HS-5 (cell line): Measurements from ENCODE around the gene CLDN25.

ENCODE experiments used
- DNase-seq: peaks from one replicate; pipeline ENCODE4 v3.0.0-alpha.2; 2012; ENCODE audit warnings: low read depth

CLDN25 gene

DNA sequence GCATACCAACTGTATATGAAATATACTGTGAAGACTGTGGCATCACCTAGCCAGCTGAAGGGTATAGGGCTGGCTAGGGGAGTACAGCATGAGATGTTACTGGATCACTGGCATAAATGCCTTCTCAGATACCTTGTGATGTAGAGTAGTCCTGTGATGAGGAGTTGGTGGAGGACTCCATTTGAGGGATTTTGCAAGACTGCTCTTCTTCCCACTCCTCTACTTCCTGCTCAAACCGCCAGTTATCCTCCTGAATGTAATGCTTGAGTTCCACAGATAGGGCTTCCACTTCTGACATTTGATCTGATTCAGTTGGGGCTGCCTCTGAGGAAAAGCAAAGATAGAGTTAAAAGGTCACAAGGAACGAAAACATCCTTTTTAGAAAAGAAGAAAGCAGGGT, 29.3 kb downstream of the CLDN25 start:
- DNase-seq = no peak

- DNase-seq = no peak
These were observed 34.6 kb downstream of the CLDN25 start for GRCh38 chr11:113814181-113814580.

DNA sequence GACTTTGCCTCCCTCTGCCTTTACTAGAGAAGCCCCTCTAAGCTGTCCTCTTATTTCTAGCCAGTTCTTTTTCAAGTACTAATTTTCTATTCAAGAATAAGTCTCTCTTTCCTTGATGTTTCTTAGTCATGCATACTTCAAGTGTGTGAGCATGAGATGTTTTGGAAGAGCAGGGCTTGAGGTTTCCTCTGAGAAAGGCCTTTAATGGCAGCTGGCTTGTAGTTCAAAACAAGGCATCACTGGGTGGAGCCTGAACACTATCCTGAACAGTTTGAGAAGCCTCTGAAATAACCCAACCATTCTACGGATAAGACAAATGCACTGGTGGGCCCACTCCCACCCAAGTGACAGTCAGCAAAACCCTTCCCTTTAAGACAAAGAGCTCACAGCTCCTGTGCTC, 37.6 kb downstream of the CLDN25 start:
- DNase-seq = no peak

DNA sequence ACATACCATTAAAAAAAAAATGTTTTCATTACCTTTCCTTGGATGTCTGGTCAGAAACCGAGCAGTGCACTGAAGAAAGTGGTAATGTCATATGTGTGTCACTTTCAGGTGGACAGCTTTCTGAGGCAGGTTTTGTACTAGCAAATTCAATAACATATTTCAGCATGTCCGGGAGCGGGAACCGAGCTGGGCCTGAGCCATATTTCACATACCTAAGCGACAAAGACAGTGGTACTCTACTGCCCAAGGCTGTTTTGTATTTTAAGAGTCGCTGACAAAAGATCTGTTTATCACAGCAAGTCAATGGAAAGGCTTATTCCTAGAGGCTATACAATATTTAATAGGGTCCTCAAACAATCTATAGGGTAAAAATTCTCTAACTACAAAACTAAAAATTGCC, 38.0 kb downstream of the CLDN25 start:
- no peak for DNase-seq

DNA sequence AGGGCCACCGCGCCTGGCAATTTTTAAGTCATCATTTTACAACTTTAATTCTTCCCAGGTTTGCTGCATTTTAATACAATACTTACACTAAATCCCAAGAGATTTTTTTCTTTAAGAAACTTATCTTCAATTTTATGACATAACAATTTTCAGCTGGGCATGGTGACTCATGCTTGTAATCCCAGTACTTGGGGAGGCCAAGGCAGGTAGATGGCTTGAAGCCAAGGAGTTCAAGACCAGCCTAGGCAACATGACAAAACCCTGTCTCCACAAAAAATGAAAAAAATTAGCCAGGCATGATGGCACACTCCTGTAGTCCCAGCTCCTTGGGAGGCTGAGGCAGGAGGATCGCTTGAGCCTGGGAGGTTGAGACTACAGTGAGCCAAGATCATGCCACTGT, 38.8 kb downstream of the CLDN25 start:
- DNase-seq = no peak

- no peak for DNase-seq
These were observed 47.9 kb downstream of the CLDN25 start for GRCh38 chr11:113827477-113827876.

DNA sequence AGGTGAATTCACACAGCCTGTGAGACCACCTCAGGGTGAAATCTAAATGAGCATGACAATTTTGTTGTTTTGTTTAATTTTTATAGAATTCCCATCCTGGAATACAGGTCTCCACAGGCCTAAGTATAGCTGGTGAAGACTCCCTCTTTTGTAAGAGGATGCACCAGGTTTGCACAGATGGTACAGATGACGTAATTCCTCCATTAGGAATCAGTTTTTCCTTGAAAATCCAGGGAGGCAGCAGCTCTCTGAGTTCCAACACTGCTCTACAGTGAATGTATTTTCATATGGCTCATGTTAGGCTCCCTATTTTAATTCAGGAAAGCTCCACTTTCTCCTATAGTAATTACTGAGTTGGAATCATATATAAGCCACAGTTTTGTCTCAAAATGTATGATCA, 48.6 kb downstream of the CLDN25 start:
- no peak for DNase-seq

GRCh38 chr11:113829751-113830150, 50.2 kb downstream of the CLDN25 start:
- no peak for DNase-seq
